Tibial artery (tissue), 4 donors: ENCODE results near the gene TGM3.
A peak's percentile ranks its signal among the peaks of the same experiment; 100 is the strongest.

Experiments used
- DNase-seq, 2 donors: peaks; one replicate each; pipeline ENCODE4 v3.0.0-alpha.2; 2019
- H3K27ac ChIP-seq, 2 donors: fragments of 200-600 bp; sonication (generic) in 1 of 2; 1 replicate in 1 of 2; 2 replicates in 1 of 2; pipeline ENCODE4 v1.5.1; 2018 to 2019; ENCODE audit warnings: mild to moderate bottlenecking in 1 of 2
- H3K27me3 ChIP-seq, 2 donors: fragments of 200-600 bp; sonication (generic) in 1 of 2; one replicate each; pipeline versions ENCODE4 v1.5.1 to v1.6.0; 2016 to 2019
- H3K36me3 ChIP-seq, 3 donors: fragments of 200-600 bp; sonication (generic) in 2 of 3; one replicate each; pipeline ENCODE4 v1.5.1; 2016 to 2019; ENCODE audit warnings: mild to moderate bottlenecking in 2 of 3
- H3K4me1 ChIP-seq, 4 donors: fragments of 200-600 bp; sonication (generic) in 2 of 4; 1 replicate in 3 of 4; 2 replicates in 1 of 4; pipeline ENCODE4 v1.5.1; 2016 to 2019
- H3K4me3 ChIP-seq, 2 donors: fragments of 200-600 bp; sonication (generic) in 1 of 2; 1 replicate in 1 of 2; 2 replicates in 1 of 2; pipeline ENCODE4 v1.5.1; 2018 to 2019; ENCODE audit warnings: mild to moderate bottlenecking in 2 of 2
- H3K9me3 ChIP-seq, 3 donors: fragments of 200-600 bp; sonication (generic) in 1 of 3; one replicate each; pipeline ENCODE4 v1.5.1; 2016 to 2019
- intact Hi-C: fragments of 100-400 bp; cut with DNase I; formaldehyde crosslinking; loops from one replicate; pipeline ENCODE4 v1.15.0; 2023; ENCODE audit warnings: low total_unique reads
- TF ChIP-seq, protein P1 (sequence below), 2 experiments: fragments of 200-600 bp in 1 of 2; fragments of 450-650 bp in 1 of 2; IDR thresholded peaks; one replicate each; pipeline ENCODE4 v1.5.1; 2017 to 2019; ENCODE audit warnings: antibody characterized with exemption in 2 of 2, mild to moderate bottlenecking in 1 of 2, moderate library complexity in 1 of 2

Gene TGM3

GRCh38 chr20:2287504-2287903 is 8.3 kb upstream of the TGM3 start:
- H3K4me1 ChIP-seq = no peaks in the 10 kb centered on the region
- H3K4me3 ChIP-seq = no peak overlapping the region
- no peak overlapping the region for H3K27ac ChIP-seq
- intact Hi-C loops = no loop called here
- no peak for DNase-seq
- H3K27me3 ChIP-seq = peaks cover 0 to 10% of the 10 kb centered on the region in 2 donors
- H3K36me3 ChIP-seq = no peaks in the 10 kb centered on the region
- TF ChIP-seq, protein P1, sequence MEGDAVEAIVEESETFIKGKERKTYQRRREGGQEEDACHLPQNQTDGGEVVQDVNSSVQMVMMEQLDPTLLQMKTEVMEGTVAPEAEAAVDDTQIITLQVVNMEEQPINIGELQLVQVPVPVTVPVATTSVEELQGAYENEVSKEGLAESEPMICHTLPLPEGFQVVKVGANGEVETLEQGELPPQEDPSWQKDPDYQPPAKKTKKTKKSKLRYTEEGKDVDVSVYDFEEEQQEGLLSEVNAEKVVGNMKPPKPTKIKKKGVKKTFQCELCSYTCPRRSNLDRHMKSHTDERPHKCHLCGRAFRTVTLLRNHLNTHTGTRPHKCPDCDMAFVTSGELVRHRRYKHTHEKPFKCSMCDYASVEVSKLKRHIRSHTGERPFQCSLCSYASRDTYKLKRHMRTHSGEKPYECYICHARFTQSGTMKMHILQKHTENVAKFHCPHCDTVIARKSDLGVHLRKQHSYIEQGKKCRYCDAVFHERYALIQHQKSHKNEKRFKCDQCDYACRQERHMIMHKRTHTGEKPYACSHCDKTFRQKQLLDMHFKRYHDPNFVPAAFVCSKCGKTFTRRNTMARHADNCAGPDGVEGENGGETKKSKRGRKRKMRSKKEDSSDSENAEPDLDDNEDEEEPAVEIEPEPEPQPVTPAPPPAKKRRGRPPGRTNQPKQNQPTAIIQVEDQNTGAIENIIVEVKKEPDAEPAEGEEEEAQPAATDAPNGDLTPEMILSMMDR (IDR thresholded peaks at IDR 0.05) = no peak
- no peaks in the 10 kb centered on the region for H3K9me3 ChIP-seq

DNA sequence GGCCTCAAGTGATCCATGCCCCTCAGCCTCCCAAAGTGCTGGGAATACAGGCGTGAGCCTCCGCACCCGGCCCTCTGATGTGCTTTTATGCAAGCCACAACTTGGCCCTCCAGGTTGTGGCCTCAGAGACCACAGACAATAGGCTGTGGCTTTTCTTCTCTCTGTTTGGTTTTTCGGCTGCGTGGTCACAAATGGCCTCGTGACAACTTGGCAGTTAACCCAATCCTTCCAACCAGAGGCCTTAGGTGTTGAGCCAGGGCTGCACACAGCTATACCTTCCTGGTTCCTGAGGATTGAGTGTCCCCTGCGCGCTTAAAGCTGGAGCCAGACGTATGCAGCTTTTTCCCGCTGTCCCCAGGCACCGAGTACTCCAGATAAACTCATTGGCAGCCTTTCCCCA is 6.3 kb upstream of the TGM3 start:
- Histone ChIP-seq H3K4me1 (no peaks in the 10 kb centered on the region), H3K27ac (no peak overlapping the region), H3K4me3 (no peak overlapping the region), H3K9me3 (no peaks in the 10 kb centered on the region), H3K27me3 (peaks cover 0 to 10% of the 10 kb centered on the region in 2 donors), H3K36me3 (no peaks in the 10 kb centered on the region)
- TF ChIP-seq, protein P1 (IDR thresholded peaks at IDR 0.05) = no peak
- intact Hi-C loops = no loop called here
- DNase-seq = peak in 1 of 2 donors; percentile 45

- DNase-seq = no peak
- H3K27ac ChIP-seq = no peak overlapping the region
- TF ChIP-seq, protein P1 (IDR thresholded peaks at IDR 0.05) = no peak
- H3K4me1 ChIP-seq = no peaks in the 10 kb centered on the region
- H3K27me3 ChIP-seq = peaks cover 0 to 10% of the 10 kb centered on the region in 2 donors
- no peaks in the 10 kb centered on the region for H3K9me3 ChIP-seq
- no peaks in the 10 kb centered on the region for H3K36me3 ChIP-seq
- H3K4me3 ChIP-seq = no peak overlapping the region
- intact Hi-C loops = no loop called here
Measured at GRCh38 chr20:2290486-2290885, 5.3 kb upstream of the TGM3 start.

GRCh38 chr20:2292416-2293110 is 3.2 kb upstream of the TGM3 start:
- no peaks in the 10 kb centered on the region for H3K9me3 ChIP-seq
- no peaks in the 10 kb centered on the region for H3K36me3 ChIP-seq
- no peak overlapping the region for H3K4me3 ChIP-seq
- H3K27ac ChIP-seq = no peak overlapping the region
- peak in 1 of 2 donors; percentile 55 for DNase-seq
- H3K4me1 ChIP-seq = no peaks in the 10 kb centered on the region
- TF ChIP-seq, protein P1 (IDR thresholded peaks at IDR 0.05) = no peak
- H3K27me3 ChIP-seq = peaks cover 0 to 10% of the 10 kb centered on the region in 2 donors
- intact Hi-C loops = no loop called here

DNA sequence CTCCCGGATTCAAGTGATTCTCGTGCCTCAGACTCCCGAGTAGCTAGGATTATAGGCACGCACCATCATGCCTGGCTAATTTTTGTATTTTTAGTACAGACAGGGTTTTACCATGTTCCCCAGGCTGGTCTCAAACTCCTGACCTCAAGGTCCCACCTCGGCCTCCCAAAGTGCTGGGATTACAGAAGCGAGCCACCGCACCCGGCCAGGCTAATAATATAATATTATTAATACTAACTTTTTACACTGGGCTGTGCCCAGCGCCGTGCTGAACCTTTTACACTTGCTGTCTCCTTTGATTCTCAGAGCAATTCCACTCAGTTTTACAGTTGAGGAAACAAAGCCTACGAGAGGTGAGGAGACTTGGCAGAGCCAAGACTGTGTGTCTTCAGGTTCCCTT is 2.3 kb upstream of the TGM3 start:
- peaks cover 0 to 14% of the 10 kb centered on the region in 2 donors for H3K27me3 ChIP-seq
- intact Hi-C loops = no loop called here
- DNase-seq = no peak
- no peak overlapping the region for H3K4me3 ChIP-seq
- TF ChIP-seq, protein P1 (IDR thresholded peaks at IDR 0.05) = no peak
- no peak overlapping the region for H3K27ac ChIP-seq
- H3K36me3 ChIP-seq = no peaks in the 10 kb centered on the region
- no peaks in the 10 kb centered on the region for H3K9me3 ChIP-seq
- H3K4me1 ChIP-seq = no peaks in the 10 kb centered on the region
